Endothelial cell of umbilical vein (primary cell): ENCODE data around the gene HIGD2B.
"Not testable (repeated sequence)": the region's sequence is repeated elsewhere in the genome, so short reads cannot be mapped to it uniquely, and the experiment has no call there.

Source experiments
- CTCF ChIP-seq, 2 donors: IDR thresholded peaks; 1 replicate in 1 of 2; 2 replicates in 1 of 2; pipeline ENCODE4 v1.5.1; 2011; ENCODE audit warnings: low read length in 2 of 2, mild to moderate bottlenecking in 2 of 2, moderate library complexity in 2 of 2, control low read depth in 1 of 2, inconsistent platforms in 1 of 2, low read depth in 1 of 2; ENCODE audit not compliant: insufficient read depth in 1 of 2; ENCODE audit errors: extremely low read depth in 1 of 2
- EZH2 ChIP-seq: IDR thresholded peaks from 2 replicates; pipeline ENCODE4 v1.6.1; 2012; ENCODE audit warnings: borderline replicate concordance, low read depth, mild to moderate bottlenecking, moderate library complexity, low read length, inconsistent platforms; ENCODE audit not compliant: severe bottlenecking
- JUN ChIP-seq: IDR thresholded peaks from 2 replicates; pipeline ENCODE4 v1.6.1; 2011; ENCODE audit warnings: borderline replicate concordance, low read depth; ENCODE audit not compliant: insufficient read length, insufficient read depth
- MAX ChIP-seq: IDR thresholded peaks from 2 replicates; pipeline ENCODE4 v1.6.1; 2011; ENCODE audit not compliant: insufficient read depth, insufficient read length
- POLR2A ChIP-seq: IDR thresholded peaks from 2 replicates; pipeline ENCODE4 v1.6.1; 2012; ENCODE audit warnings: low read depth, mild to moderate bottlenecking, control low read depth, low read length
- POLR2AphosphoS5 ChIP-seq: IDR thresholded peaks from 2 replicates; pipeline ENCODE4 v1.6.1; 2012; ENCODE audit warnings: low read depth, mild to moderate bottlenecking, control low read depth, low read length, moderate library complexity; ENCODE audit not compliant: insufficient read depth

- TF ChIP-seq CTCF (IDR thresholded peaks at IDR 0.05; ENCODE audit: extremely low read depth in 1 of 2, insufficient read depth in 1 of 2, low read depth in 1 of 2, low read length in 2 of 2); EZH2; POLR2AphosphoS5; MAX; POLR2A; JUN: not testable (repeated sequence)
Observed at GRCh38 chr15:72725851-72726250, 39.9 kb upstream of the HIGD2B start.
